NCI-H1436 treated with DMSO at 0.1 percent for 48 hours (cell line): ENCODE measurements around the gene VEGFB.
"Not testable (repeated sequence)": the region's sequence is repeated elsewhere in the genome, so short reads cannot be mapped to it uniquely, and the experiment has no call there.

ENCODE experiments used
- DNase-seq: peaks from one replicate; lab custom pipeline; 2025; lab: John Stamatoyannopoulos, UW

The VEGFB gene

DNA sequence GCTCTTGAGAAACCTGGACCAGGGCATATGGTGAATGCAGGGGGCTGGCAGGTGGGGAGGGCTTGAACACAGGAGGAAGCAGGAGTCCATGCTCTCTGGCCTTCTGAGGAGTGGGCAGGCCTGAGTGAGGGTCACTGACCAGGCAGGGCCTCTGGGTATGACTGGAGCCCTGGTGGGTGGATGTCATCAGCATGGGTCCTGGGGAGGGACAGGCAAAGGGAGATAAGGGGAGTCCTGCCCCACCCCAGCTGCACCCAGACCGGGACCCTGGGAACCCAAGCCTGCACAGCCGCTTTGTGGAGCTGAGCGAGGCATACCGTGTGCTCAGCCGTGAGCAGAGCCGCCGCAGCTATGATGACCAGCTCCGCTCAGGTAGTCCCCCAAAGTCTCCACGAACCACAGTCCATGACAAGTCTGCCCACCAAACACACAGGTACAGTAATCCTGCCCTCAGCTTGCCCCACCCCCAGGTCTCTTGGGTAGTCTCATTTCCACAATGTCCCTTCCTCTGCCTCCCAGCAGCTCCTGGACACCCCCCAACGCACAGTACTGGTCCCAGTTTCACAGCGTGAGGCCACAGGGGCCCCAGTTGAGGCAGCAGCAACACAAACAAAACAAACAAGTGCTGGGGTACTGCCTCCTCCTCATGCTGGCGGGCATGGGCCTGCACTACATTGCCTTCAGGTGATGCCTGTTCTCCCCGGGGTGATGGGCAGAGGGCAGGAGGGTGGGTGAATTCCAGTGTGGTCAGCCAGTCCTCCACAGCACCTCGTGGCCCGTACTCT is 2.0 kb upstream of the VEGFB start:
- no peak for DNase-seq

- DNase-seq: no peak
Observed at GRCh38 chr11:64232967-64233315, 1.4 kb upstream of the VEGFB start.

- no peak for DNase-seq
Observed at GRCh38 chr11:64234647-64235379, 429 bp downstream of the VEGFB start.

DNA sequence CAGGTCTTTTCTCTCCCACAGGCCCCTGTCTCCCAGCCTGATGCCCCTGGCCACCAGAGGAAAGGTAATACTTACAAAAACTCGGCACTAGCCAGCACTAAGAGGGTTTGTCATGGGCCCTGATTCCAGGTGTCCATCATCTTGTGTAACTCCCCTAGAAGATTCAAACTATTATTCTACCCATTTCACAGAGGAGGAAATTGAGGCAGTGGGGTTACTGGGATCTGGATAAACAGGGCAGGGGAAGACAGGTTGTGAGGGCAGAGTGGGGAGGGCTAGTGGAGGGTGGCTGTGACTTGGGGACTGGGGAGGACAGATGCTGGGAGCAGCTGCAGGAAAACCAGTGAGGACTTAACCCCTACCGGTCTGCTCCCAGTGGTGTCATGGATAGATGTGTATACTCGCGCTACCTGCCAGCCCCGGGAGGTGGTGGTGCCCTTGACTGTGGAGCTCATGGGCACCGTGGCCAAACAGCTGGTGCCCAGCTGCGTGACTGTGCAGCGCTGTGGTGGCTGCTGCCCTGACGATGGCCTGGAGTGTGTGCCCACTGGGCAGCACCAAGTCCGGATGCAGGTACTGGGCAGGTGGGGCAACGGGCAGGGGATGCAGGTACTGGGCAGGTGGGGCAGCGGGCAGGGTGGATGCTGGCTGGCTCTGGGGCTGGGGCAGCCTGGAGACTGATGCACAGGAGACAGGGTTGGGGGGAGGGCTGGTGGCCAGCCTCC is 1.2 kb downstream of the VEGFB start:
- DNase-seq: no peak

DNA sequence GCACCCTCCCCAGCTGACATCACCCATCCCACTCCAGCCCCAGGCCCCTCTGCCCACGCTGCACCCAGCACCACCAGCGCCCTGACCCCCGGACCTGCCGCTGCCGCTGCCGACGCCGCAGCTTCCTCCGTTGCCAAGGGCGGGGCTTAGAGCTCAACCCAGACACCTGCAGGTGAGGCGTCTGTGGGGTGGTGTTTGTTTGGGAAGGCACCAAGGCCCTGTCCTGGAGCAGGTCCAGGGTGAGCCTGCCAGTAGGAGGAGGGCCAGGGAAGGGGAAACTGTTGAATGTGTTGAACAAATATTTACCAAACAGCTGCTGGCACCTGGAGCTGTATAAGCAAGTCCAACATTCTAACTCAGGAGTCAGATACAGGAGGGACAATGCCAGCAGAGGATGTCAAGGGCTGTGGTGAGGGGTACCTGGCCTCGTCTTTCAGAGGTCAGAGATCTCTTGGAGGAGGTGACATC is 3.1 kb downstream of the VEGFB start:
- no peak for DNase-seq

DNA sequence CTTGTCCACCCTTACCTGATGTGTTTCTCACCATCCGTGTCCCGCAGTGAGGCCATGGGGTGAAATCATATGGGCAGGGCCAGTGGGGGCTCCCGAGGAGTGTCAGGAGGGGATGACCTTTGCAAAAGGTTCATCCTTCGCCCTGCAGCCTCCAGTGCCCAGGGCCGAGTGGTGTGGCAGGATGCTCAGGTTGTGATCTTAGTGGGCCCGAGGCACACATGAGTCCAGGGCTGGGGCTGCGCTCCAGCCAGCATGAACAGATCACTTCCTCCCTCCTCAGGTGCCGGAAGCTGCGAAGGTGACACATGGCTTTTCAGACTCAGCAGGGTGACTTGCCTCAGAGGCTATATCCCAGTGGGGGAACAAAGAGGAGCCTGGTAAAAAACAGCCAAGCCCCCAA is 3.7 kb downstream of the VEGFB start:
- no peak for DNase-seq

DNA sequence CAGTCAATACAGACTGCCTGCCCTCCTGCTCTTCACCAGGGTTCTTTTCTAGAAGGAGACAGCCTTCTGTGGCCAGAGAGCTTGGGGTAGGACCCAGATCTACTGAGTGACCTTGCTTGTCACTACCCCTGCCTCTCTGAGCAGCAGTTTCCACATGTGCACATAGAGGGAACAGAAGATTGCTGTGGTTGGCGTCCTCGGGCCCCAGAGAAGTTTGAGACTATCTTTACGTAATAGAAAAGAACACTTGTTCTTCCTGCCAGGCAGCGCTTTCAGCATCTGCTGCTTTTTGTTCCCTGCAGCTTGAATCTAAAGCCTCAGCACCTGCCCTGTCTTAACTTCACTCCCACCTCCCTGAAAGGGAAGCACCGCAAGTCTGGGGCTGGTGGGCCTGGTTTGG is 4.6 kb downstream of the VEGFB start:
- DNase-seq: no peak

DNA sequence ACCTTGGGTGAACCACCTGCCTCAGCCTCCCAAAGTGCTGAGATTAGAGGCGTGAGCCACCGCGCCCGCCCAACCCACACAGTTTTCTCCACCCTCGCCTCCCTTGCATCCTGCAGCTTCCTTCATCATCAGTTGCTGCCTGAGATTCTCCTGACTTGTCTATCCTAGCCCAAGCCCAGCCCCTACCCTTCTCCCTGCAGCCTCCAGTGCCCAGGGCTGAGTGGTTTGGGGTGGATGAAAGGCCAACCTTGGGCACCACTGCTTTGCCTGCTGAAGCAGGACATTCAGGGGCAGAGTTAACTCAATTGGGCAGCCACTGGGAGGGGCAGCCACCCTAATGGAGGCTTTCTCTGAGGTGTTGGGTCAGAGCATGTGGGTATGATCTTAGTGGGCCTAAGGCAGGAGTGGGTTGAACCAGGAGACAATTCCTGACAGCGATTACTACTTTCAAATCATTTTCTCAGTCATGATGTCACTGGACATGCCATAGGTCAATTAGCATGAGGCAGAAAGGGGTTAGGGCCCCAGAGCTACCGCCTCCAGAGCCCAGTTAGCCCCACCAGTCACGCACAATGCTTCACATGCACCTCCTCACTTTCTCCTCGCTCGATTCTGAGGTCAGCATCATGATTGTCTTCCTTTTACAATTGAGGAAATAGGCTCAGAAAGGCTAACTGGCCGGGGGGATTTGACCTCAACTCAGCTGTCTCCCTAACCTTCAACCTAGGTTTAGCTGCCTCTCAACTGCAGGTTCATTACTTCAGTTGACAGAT is 5.5 kb downstream of the VEGFB start:
- no peak for DNase-seq

GRCh38 chr11:64240435-64241240 is 6.3 kb downstream of the VEGFB start, which contains the start of gene FKBP2:
Gene FKBP2, plus strand, starts transcription at chr11:64241095. Its CDS starts 1,293 bp downstream, at chr11:64242388.
- DNase-seq: peak; percentile 48

DNA sequence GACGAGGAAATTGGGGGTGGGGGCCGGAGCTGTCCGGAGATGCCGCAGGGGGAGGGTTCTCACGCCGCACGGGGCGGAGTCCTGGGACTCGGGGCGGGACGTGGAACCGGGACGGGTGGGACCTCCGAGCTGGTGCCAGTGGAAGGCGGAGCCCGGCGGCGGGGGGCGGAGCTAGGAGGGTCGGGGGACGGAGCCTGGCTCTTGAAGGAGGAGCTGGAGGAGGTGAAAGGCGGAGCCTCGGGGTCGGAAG is 6.8 kb downstream of the VEGFB start:
- DNase-seq: no peak

- peak; percentile 71 for DNase-seq
Observed at GRCh38 chr11:64241491-64242374, 7.3 kb downstream of the VEGFB start.

DNA sequence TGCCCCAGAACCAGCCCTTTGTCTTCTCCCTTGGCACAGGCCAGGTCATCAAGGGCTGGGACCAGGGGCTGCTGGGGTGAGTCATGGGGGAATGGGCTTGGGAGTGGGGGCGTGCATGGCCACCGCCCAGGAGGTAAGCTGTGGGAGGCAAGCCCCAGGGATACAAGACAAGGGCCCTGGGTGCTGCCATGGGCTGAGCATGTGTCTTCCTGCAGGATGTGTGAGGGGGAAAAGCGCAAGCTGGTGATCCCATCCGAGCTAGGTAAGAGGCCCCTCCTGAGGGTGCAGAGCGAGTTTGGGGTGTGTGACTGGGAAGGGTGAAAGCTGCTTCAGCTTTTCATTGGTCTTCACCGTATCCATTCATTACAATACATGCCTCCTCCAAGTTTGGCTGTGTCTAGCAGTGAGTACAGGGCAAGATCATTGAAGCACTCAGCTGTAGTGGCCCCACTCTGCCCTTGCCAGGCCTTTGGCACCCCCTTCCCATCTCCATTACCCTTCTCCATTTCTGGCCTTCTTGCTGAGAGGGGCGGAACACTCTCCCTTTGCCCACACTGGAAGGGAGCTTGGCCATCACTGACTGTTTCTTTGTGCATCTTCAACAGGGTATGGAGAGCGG is 9.0 kb downstream of the VEGFB start:
- no peak for DNase-seq

GRCh38 chr11:64244107-64244506 is 9.7 kb downstream of the VEGFB start:
- DNase-seq: no peak

DNA sequence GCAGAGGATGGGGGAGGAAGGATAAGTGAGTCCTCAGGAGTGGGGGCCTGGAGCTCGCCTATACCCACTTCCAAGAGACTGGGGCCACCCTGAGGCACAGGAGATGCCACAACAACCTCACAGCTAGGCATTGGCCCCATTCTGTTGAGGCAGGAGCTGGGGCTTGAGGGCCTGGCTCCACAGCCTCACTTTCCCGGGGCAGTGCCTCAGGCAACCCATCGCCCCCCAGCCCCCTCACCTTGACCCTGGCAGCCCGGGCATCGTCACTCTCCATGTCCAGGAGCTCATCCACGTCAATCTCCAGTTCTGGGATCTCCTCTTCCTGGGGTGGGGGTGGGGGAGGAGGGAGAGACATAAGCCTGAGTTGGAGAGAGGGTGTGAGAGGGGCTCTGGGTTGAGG is 10.6 kb downstream of the VEGFB start:
- no peak for DNase-seq

GRCh38 chr11:64245401-64245796 is 11.0 kb downstream of the VEGFB start:
- no peak for DNase-seq

- no peak for DNase-seq
Observed at GRCh38 chr11:64245797-64246620, 11.6 kb downstream of the VEGFB start.

GRCh38 chr11:64246621-64246870 is 12.2 kb downstream of the VEGFB start:
- DNase-seq: not testable (repeated sequence)

DNA sequence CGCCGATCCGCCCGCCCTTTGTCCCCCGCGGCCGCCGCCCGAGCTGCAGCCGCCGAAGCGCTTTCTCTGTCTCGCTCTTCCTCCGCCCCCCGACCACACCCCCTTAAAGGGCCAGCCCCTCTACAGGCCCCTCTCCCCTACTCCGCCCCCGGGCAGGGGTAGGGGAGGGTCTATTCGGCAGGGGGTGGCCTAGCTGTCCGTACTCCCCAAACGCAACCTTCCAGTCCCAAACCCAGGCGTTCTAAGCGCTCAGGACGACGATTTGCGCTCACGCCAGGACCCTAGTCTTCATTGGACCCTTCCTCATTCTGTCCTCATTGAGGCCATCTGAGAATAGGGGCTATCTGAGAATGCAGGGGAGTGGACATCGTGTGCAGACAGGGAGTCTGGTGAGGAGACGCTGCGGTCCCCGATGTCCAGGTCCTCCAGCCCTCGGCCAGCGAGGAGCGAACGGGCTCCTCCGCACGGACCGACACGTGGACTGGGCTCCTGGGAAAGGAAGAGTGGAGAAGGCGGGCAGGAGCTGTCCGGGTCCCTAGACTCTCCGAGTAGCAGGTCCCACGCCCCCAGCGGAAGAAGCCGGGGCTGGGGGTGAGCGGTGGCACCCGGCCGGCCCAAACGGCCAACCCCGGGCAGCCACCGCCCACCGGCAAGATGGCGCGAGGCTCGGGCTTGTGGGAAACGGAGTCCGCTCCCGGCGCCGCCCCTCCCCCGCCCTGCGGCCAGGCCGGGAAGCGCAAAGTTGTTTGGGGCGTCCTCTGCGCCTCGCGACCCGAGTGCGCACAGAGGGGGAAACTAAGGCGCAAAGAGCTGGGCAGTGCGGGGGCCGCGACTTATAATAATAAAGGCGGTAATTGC is 12.7 kb downstream of the VEGFB start, which contains the start of gene PPP1R14B:
PPP1R14B (minus strand) TSS at position 73 of the 858 bp plus-strand sequence. CDS start 270 bp downstream, outside the sequence.
- no peak for DNase-seq
